WTC11 (cell line): ENCODE data around the gene ACTRT2. TPM values are rescaled to one million over a fixed set of nuclear protein-coding genes. Genes with fewer than 3 reads are reported as not detected.

ENCODE experiments used
- ATAC-seq: fragments of 200-7000 bp; cut with Tn5 transposase; 2 replicates; pipeline ENCODE4 v1.10.0; 2021; ENCODE audit warnings: mild to moderate bottlenecking, moderate library complexity
- CTCF ChIA-PET: fragments of 300-600 bp; sonication (Branson Sonifier 250); formaldehyde crosslinking; loops from one replicate; lab custom pipeline; 2021; ENCODE audit warnings: antibody characterized with exemption; lab: Charles Lee
- POLR2A ChIA-PET: fragments of 350-600 bp; sonication (Branson Sonifier 250); formaldehyde crosslinking; loops from one replicate; lab custom pipeline; 2021; ENCODE audit warnings: antibody characterized with exemption; lab: Charles Lee
- DNase-seq: peaks from one replicate; pipeline ENCODE4 v3.0.0; 2021; ENCODE audit warnings: low spot score
- H3K27ac Mint-ChIP-seq: 2 replicates; pipeline ENCODE4 v1.8.0; 2021; ENCODE audit warnings: mixed read lengths
- H3K27me3 Mint-ChIP-seq: 2 replicates; pipeline ENCODE4 v1.8.0; 2021; ENCODE audit warnings: low read depth, mild to moderate bottlenecking, moderate library complexity, mixed read lengths
- H3K36me3 Mint-ChIP-seq: 2 replicates; pipeline ENCODE4 v1.8.0; 2021; ENCODE audit warnings: mixed read lengths
- H3K4me1 Mint-ChIP-seq: 2 replicates; pipeline ENCODE4 v1.8.0; 2022; ENCODE audit warnings: mixed read lengths
- H3K4me3 Mint-ChIP-seq: 2 replicates; pipeline ENCODE4 v1.8.0; 2021; ENCODE audit warnings: mild to moderate bottlenecking, moderate library complexity, mixed read lengths
- H3K9me3 Mint-ChIP-seq: 2 replicates; pipeline ENCODE4 v1.8.0; 2021; ENCODE audit warnings: mixed read lengths
- HMGA2 ChIP-seq: fragments of 250-450 bp; sonication (Bioruptor Pico); IDR thresholded peaks from 2 replicates; pipeline ENCODE4 v1.4.0; 2021; ENCODE audit warnings: mild to moderate bottlenecking, moderate library complexity
- NFYB ChIP-seq: sonication (generic); formaldehyde crosslinking; conservative IDR thresholded peaks from 2 replicates; pipeline ENCODE4 v1.8.0; 2022; ENCODE audit warnings: low read depth, missing genetic modification reagents
- NR1H2 ChIP-seq: sonication (generic); formaldehyde crosslinking; IDR thresholded peaks from 2 replicates; pipeline ENCODE4 v1.9.0; 2021; ENCODE audit warnings: mild to moderate bottlenecking, moderate library complexity, missing genetic modification reagents
- total RNA-seq: library from RNA; stranded (reverse); gene quantifications from 3 replicates; pipeline ENCODE4 v1.2.3, GENCODE V29; 2021
- TF ChIP-seq, protein P1 (sequence below): sonication (generic); formaldehyde crosslinking; IDR thresholded peaks from 2 replicates; pipeline ENCODE4 v1.8.0; 2023; ENCODE audit warnings: missing genetic modification reagents
- TF ChIP-seq, protein P2 (sequence below): sonication (generic); formaldehyde crosslinking; IDR thresholded peaks from 2 replicates; pipeline ENCODE4 v1.8.0; 2023; ENCODE audit warnings: mild to moderate bottlenecking, missing genetic modification reagents
- TF ChIP-seq, protein P3 (sequence below): sonication (generic); formaldehyde crosslinking; IDR thresholded peaks from 2 replicates; pipeline ENCODE4 v1.8.1; 2023; ENCODE audit warnings: mild to moderate bottlenecking, missing genetic modification reagents
- TF ChIP-seq, protein P4 (sequence below): fragments of 250-450 bp; sonication (Bioruptor Pico); IDR thresholded peaks from 2 replicates; pipeline ENCODE4 v1.8.0; 2021; ENCODE audit warnings: mild to moderate bottlenecking
- TF ChIP-seq, protein P5 (sequence below): sonication (generic); formaldehyde crosslinking; IDR thresholded peaks from 2 replicates; pipeline ENCODE4 v1.8.1; 2023; ENCODE audit warnings: mild to moderate bottlenecking, missing genetic modification reagents, moderate library complexity
- TF ChIP-seq, protein P6 (sequence below): sonication (generic); formaldehyde crosslinking; IDR thresholded peaks from 2 replicates; pipeline ENCODE4 v1.8.1; 2022; ENCODE audit warnings: low read depth, missing genetic modification reagents, borderline replicate concordance
- TF ChIP-seq, protein P7 (sequence below): fragments of 250-450 bp; sonication (Bioruptor Pico); IDR thresholded peaks from 2 replicates; pipeline ENCODE4 v1.9.0; 2021; ENCODE audit warnings: mild to moderate bottlenecking
- TF ChIP-seq, protein P8 (sequence below): sonication (generic); formaldehyde crosslinking; IDR thresholded peaks from 2 replicates; pipeline ENCODE4 v1.8.1; 2023; ENCODE audit warnings: mild to moderate bottlenecking, missing genetic modification reagents, borderline replicate concordance

The ACTRT2 gene
- total RNA-seq, 1 experiment from 2014 or later: not detected

DNA sequence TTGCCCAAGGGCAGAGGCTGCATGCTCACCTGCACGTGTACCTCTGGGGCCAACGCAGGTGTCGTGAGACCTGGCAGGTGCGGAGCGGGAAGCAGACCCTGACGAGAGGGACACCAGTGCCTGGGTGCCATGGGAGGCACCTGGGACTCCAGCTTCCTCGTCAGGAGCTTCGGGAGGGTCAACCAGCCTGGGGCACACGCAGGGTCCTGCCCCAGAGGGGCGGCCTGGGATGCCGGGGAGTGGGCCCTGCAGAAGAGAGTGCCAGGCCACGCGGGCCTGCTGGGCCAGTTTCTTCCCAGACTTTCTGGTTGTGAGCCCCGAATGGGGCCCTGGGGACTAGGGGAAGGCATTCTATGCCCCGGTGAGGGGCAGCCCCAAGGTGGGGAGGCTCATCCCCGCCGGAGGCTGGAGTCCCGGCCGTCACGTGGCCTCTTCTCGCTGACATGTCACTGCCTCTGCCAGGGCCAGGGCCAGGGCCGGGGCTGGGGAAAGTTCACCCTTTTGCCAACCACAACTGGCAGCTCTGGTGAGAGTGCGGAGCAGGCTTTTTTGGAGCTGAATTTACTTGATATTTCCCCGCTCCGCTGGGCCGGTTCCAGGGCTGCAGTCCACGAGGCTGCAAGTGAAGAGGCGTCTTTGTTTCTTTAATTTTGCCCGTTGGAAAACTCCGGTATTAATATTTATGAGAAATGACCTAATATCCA is 38.5 kb upstream of the ACTRT2 start:
- ChIA-PET CTCF (interaction anchor here (0.7 kb wide), 1 partner anchor 353 kb away, joined by 3 read pairs; no protein-coding TSS in a partner anchor), POLR2A (no interaction called here)
- H3K27me3 Mint-ChIP-seq: no peaks in the 10 kb centered on the region
- H3K9me3 Mint-ChIP-seq: peaks cover 20% of the 10 kb centered on the region
- H3K4me1 Mint-ChIP-seq: peaks cover 4% of the 10 kb centered on the region; the same call in 1 of the 2 replicates
- peaks cover 22% of the 10 kb centered on the region for H3K36me3 Mint-ChIP-seq
- H3K4me3 Mint-ChIP-seq: no peak overlapping the region
- ATAC-seq: no peak
- TF ChIP-seq, protein P1, sequence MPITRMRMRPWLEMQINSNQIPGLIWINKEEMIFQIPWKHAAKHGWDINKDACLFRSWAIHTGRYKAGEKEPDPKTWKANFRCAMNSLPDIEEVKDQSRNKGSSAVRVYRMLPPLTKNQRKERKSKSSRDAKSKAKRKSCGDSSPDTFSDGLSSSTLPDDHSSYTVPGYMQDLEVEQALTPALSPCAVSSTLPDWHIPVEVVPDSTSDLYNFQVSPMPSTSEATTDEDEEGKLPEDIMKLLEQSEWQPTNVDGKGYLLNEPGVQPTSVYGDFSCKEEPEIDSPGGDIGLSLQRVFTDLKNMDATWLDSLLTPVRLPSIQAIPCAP (CRISPR knock-in tag): no peak
- TF ChIP-seq, protein P2, sequence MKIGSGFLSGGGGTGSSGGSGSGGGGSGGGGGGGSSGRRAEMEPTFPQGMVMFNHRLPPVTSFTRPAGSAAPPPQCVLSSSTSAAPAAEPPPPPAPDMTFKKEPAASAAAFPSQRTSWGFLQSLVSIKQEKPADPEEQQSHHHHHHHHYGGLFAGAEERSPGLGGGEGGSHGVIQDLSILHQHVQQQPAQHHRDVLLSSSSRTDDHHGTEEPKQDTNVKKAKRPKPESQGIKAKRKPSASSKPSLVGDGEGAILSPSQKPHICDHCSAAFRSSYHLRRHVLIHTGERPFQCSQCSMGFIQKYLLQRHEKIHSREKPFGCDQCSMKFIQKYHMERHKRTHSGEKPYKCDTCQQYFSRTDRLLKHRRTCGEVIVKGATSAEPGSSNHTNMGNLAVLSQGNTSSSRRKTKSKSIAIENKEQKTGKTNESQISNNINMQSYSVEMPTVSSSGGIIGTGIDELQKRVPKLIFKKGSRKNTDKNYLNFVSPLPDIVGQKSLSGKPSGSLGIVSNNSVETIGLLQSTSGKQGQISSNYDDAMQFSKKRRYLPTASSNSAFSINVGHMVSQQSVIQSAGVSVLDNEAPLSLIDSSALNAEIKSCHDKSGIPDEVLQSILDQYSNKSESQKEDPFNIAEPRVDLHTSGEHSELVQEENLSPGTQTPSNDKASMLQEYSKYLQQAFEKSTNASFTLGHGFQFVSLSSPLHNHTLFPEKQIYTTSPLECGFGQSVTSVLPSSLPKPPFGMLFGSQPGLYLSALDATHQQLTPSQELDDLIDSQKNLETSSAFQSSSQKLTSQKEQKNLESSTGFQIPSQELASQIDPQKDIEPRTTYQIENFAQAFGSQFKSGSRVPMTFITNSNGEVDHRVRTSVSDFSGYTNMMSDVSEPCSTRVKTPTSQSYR (CRISPR knock-in tag): no peak
- TF ChIP-seq, protein P3, sequence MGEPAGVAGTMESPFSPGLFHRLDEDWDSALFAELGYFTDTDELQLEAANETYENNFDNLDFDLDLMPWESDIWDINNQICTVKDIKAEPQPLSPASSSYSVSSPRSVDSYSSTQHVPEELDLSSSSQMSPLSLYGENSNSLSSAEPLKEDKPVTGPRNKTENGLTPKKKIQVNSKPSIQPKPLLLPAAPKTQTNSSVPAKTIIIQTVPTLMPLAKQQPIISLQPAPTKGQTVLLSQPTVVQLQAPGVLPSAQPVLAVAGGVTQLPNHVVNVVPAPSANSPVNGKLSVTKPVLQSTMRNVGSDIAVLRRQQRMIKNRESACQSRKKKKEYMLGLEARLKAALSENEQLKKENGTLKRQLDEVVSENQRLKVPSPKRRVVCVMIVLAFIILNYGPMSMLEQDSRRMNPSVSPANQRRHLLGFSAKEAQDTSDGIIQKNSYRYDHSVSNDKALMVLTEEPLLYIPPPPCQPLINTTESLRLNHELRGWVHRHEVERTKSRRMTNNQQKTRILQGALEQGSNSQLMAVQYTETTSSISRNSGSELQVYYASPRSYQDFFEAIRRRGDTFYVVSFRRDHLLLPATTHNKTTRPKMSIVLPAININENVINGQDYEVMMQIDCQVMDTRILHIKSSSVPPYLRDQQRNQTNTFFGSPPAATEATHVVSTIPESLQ (CRISPR knock-in tag): no peak
- TF ChIP-seq, protein P4, sequence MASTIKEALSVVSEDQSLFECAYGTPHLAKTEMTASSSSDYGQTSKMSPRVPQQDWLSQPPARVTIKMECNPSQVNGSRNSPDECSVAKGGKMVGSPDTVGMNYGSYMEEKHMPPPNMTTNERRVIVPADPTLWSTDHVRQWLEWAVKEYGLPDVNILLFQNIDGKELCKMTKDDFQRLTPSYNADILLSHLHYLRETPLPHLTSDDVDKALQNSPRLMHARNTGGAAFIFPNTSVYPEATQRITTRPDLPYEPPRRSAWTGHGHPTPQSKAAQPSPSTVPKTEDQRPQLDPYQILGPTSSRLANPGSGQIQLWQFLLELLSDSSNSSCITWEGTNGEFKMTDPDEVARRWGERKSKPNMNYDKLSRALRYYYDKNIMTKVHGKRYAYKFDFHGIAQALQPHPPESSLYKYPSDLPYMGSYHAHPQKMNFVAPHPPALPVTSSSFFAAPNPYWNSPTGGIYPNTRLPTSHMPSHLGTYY: no peak
- TF ChIP-seq, protein P5, sequence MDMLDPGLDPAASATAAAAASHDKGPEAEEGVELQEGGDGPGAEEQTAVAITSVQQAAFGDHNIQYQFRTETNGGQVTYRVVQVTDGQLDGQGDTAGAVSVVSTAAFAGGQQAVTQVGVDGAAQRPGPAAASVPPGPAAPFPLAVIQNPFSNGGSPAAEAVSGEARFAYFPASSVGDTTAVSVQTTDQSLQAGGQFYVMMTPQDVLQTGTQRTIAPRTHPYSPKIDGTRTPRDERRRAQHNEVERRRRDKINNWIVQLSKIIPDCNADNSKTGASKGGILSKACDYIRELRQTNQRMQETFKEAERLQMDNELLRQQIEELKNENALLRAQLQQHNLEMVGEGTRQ (CRISPR knock-in tag): no peak
- TF ChIP-seq, protein P6, sequence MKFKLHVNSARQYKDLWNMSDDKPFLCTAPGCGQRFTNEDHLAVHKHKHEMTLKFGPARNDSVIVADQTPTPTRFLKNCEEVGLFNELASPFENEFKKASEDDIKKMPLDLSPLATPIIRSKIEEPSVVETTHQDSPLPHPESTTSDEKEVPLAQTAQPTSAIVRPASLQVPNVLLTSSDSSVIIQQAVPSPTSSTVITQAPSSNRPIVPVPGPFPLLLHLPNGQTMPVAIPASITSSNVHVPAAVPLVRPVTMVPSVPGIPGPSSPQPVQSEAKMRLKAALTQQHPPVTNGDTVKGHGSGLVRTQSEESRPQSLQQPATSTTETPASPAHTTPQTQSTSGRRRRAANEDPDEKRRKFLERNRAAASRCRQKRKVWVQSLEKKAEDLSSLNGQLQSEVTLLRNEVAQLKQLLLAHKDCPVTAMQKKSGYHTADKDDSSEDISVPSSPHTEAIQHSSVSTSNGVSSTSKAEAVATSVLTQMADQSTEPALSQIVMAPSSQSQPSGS (CRISPR knock-in tag): no peak
- no peak for TF ChIP-seq NR1H2 (CRISPR knock-in tag)
- TF ChIP-seq, protein P7, sequence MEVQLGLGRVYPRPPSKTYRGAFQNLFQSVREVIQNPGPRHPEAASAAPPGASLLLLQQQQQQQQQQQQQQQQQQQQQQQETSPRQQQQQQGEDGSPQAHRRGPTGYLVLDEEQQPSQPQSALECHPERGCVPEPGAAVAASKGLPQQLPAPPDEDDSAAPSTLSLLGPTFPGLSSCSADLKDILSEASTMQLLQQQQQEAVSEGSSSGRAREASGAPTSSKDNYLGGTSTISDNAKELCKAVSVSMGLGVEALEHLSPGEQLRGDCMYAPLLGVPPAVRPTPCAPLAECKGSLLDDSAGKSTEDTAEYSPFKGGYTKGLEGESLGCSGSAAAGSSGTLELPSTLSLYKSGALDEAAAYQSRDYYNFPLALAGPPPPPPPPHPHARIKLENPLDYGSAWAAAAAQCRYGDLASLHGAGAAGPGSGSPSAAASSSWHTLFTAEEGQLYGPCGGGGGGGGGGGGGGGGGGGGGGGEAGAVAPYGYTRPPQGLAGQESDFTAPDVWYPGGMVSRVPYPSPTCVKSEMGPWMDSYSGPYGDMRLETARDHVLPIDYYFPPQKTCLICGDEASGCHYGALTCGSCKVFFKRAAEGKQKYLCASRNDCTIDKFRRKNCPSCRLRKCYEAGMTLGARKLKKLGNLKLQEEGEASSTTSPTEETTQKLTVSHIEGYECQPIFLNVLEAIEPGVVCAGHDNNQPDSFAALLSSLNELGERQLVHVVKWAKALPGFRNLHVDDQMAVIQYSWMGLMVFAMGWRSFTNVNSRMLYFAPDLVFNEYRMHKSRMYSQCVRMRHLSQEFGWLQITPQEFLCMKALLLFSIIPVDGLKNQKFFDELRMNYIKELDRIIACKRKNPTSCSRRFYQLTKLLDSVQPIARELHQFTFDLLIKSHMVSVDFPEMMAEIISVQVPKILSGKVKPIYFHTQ (CRISPR knock-in tag): no peak
- no peak for TF ChIP-seq NFYB (CRISPR knock-in tag)
- TF ChIP-seq HMGA2 (CRISPR knock-in tag): no peak
- TF ChIP-seq, protein P8, sequence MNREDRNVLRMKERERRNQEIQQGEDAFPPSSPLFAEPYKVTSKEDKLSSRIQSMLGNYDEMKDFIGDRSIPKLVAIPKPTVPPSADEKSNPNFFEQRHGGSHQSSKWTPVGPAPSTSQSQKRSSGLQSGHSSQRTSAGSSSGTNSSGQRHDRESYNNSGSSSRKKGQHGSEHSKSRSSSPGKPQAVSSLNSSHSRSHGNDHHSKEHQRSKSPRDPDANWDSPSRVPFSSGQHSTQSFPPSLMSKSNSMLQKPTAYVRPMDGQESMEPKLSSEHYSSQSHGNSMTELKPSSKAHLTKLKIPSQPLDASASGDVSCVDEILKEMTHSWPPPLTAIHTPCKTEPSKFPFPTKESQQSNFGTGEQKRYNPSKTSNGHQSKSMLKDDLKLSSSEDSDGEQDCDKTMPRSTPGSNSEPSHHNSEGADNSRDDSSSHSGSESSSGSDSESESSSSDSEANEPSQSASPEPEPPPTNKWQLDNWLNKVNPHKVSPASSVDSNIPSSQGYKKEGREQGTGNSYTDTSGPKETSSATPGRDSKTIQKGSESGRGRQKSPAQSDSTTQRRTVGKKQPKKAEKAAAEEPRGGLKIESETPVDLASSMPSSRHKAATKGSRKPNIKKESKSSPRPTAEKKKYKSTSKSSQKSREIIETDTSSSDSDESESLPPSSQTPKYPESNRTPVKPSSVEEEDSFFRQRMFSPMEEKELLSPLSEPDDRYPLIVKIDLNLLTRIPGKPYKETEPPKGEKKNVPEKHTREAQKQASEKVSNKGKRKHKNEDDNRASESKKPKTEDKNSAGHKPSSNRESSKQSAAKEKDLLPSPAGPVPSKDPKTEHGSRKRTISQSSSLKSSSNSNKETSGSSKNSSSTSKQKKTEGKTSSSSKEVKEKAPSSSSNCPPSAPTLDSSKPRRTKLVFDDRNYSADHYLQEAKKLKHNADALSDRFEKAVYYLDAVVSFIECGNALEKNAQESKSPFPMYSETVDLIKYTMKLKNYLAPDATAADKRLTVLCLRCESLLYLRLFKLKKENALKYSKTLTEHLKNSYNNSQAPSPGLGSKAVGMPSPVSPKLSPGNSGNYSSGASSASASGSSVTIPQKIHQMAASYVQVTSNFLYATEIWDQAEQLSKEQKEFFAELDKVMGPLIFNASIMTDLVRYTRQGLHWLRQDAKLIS: no peak
- no peak for DNase-seq
- H3K27ac Mint-ChIP-seq: no peak overlapping the region
